NOMO-1 treated with DMSO at 0.1 percent for 48 hours (cell line): ENCODE results near the gene ARPP19.
"Not testable (repeated sequence)": the region's sequence is repeated elsewhere in the genome, so short reads cannot be mapped to it uniquely, and the experiment has no call there.

ENCODE experiments used
- DNase-seq: peaks from one replicate; lab custom pipeline; 2025; ENCODE audit not compliant: unreplicated experiment; lab: John Stamatoyannopoulos, UW

Gene ARPP19

GRCh38 chr15:52515343-52515742 lies 53.5 kb downstream of the ARPP19 start:
- DNase-seq: no peak

GRCh38 chr15:52514482-52514881 lies 54.3 kb downstream of the ARPP19 start:
- DNase-seq: no peak

- DNase-seq: not testable (repeated sequence)
These were observed 56.0 kb downstream of the ARPP19 start for GRCh38 chr15:52512869-52513268.

- no peak for DNase-seq
These were observed 57.7 kb downstream of the ARPP19 start for GRCh38 chr15:52511084-52511483.

GRCh38 chr15:52509500-52510245 lies 59.2 kb downstream of the ARPP19 start:
- DNase-seq: no peak

- DNase-seq: no peak
These were observed 62.3 kb downstream of the ARPP19 start for GRCh38 chr15:52506549-52506948.

- DNase-seq: peak; percentile 62
These were observed 63.7 kb downstream of the ARPP19 start for GRCh38 chr15:52505151-52505550.

- peak; percentile 93 for DNase-seq
These were observed 64.9 kb downstream of the ARPP19 start for GRCh38 chr15:52503788-52504496.

- no peak for DNase-seq
These were observed 66.2 kb downstream of the ARPP19 start for GRCh38 chr15:52502608-52503007.

- no peak for DNase-seq
These were observed 69.3 kb downstream of the ARPP19 start for GRCh38 chr15:52499506-52499905.

- DNase-seq: no peak
These were observed 70.1 kb downstream of the ARPP19 start for GRCh38 chr15:52498706-52499105.
